Omental fat pad (tissue), 4 donors: ENCODE measurements around the gene TSC1. TPM values are rescaled to one million over a fixed set of nuclear protein-coding genes. Genes with fewer than 3 reads are reported as not detected.

Experiments used
- ATAC-seq: fragments of 150-250 bp; one replicate; pipeline ENCODE4 v1.9.1; 2016; ENCODE audit warnings: mild to moderate bottlenecking, moderate library complexity; ENCODE audit not compliant: low FRiP score
- DNase-seq: peaks from one replicate; pipeline ENCODE4 v3.0.0-alpha.2; 2019; ENCODE audit warnings: low spot score
- total RNA-seq, 4 donors: library from RNA; depleted of rRNA; stranded (reverse); fragments of >200 nt; gene quantifications; one replicate each; pipeline ENCODE4 v1.1.0, GENCODE V29; 2016
- TF ChIP-seq, protein P1 (sequence below), 3 donors: fragments of 450-650 bp; IDR thresholded peaks; one replicate each; pipeline ENCODE4 v1.5.1; 2016 to 2017; ENCODE audit warnings: antibody characterized with exemption in 3 of 3, mild to moderate bottlenecking in 3 of 3, moderate library complexity in 2 of 3

The TSC1 gene
- total RNA-seq, 4 donors from 2014 or later = 40.7 to 68.4 (median 46.5) TPM

DNA sequence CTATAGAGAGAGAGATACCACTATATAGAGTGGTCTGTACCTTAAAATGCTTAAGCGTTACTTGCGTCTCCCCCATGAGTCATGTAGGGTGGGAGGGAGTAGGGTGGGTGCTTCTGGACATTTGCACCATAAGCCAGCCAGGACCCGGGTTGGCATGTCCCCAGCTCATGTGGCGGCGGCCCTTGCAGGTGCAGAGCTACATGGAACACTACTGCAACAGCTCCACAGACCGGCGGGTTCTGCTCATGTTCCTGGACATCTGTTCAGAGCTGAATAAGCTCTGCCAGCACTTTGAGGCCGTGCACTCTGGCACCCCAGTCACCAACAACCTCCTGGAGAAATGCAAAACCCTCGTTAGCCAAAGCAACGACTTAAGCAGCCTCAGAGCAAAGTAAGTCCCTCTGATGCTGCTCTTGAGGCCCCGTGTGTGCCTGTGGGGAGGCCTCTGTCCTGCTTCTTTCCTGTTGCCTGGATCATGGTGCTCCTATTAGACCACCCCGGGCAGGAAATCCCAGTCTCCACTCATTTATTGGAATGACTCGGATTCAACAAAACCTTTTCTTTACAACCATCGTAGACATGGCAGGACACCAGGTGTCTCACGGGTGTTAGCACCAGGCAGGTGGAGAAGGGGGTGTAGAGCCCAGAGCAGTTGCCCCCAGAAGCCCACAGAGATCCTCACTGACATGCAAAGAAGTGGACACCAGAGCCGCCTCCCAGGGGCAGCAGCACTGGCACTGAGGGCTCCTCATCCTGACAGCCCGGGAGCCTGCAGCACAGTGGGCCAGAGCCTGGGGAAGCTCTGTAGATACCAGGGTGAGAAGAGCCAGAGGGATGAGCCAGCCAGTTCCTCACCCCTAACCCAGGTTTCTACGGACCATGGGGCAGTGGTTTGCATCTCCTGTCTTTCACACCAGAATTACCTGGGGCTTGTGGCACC lies 57.0 kb downstream of the TSC1 start:
- no peak for DNase-seq
- TF ChIP-seq, protein P1, sequence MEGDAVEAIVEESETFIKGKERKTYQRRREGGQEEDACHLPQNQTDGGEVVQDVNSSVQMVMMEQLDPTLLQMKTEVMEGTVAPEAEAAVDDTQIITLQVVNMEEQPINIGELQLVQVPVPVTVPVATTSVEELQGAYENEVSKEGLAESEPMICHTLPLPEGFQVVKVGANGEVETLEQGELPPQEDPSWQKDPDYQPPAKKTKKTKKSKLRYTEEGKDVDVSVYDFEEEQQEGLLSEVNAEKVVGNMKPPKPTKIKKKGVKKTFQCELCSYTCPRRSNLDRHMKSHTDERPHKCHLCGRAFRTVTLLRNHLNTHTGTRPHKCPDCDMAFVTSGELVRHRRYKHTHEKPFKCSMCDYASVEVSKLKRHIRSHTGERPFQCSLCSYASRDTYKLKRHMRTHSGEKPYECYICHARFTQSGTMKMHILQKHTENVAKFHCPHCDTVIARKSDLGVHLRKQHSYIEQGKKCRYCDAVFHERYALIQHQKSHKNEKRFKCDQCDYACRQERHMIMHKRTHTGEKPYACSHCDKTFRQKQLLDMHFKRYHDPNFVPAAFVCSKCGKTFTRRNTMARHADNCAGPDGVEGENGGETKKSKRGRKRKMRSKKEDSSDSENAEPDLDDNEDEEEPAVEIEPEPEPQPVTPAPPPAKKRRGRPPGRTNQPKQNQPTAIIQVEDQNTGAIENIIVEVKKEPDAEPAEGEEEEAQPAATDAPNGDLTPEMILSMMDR (IDR thresholded peaks at IDR 0.05) = no peak
- no peak for ATAC-seq

DNA sequence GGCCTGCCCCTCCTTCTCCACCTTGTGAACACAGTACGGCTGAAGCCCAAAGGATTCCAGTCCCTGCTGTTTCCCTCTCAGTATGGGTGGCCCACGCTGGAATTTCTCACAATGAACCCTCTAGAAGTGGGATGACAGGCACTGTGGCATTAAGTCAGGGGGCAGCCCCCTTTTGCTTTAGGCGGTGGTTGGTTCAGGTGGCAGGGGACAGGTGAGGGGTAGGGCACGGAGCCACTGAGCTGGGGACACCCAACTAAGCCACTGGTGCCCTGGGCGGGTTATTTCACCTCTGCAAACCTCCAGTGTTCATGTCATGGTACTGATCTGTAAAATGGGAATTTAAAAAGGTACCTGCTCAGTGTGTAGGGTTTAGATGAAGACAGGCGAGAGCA lies 58.1 kb downstream of the TSC1 start:
- ATAC-seq = no peak
- no peak for DNase-seq
- TF ChIP-seq, protein P1 (IDR thresholded peaks at IDR 0.05) = no peak

DNA sequence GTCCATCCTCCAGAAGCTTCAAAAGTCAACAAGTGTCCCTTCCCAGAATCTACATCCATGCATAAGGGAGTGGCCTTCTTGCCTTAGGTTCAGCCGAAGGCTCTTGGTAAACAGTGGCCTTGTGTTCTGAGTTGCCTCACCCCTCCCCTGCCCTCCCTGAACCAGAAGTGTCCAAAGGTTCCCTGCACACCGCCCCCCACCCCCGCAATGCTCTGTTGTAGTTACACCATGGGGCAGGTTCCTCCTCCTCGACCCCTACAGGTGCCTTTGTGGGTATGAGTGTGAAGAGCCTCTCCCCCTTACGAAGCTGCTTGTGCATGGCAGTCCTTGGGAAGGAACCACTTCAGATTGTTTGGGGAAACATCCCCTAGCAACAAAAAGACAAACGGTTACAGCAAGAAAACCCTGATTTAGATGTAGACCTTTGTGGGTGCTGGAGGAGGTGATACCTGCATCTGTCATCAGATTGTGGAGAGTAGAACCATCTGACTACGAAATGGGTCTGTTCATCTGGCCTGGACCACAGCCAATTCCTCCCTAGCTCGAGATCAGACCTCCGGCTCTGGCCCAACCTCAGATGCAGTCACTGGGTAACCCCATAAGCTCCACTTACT lies 58.6 kb downstream of the TSC1 start:
- ATAC-seq (no peak), DNase-seq (no peak)
- TF ChIP-seq, protein P1 (IDR thresholded peaks at IDR 0.05) = no peak

DNA sequence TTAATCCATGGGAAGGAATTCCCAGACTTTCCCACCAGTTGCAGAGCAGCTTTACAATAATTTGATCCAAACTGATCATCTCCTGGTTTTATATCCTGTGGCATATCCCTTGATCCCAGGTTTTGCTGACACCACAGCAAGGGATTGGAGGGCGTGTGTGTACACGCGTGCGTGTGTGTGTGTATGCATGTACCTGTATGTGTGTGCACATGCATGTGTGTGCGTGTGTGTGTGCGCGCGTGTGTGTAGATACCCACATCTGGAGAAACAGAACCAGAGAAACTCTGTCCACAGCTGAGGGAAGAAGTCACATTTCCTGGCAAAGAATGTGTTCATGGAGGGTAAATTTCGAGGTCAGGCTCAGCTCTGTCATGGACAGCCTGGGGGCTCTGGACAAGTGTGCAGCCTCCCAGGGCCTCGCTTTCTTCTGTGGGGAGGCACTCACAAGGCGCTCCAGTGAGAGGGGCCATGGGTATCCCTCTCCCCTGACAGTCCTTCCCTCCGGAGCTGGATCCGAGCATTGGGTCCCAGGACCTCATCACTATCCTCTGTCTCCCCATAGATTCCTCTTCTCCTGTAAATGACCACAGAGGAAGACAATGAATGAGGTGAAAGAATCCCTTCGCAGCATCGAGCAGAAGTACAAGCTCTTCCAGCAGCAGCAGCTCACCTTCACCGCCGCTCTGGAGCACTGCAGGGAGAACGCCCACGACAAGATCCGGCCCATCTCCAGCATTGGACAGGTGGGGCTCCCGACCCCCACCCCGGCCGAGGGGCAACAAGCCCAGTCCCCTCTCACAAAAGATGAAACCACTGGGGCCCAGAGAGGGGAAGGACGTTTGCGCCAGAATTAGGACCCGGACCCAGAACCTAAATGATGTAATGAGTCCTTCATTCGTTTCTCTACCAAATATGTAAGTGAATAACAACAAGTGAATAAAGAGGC lies 60.8 kb downstream of the TSC1 start:
- ATAC-seq (no peak), DNase-seq (no peak)
- TF ChIP-seq, protein P1 (IDR thresholded peaks at IDR 0.05) = no peak

DNA sequence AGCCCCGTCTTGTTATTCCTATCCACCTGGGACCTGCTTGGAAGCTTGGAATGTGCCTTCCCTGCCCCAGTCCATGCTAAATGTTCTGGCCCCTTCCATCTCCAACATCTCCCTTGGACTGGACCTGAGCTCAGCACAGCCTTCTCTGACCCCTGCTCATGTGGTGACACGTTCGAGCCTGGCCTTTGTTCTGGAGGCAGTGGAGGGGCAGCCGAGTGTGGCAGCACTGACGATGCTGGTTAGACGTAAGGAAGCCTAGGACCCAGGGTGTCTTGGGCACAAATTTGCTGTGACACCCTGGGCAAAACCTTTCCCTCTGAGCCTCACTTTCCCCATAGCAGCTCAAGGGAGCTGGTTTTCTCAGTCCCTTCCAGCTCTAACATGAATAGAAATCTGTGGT lies 61.8 kb downstream of the TSC1 start:
- ATAC-seq = no peak
- DNase-seq = no peak
- TF ChIP-seq, protein P1 (IDR thresholded peaks at IDR 0.05) = no peak

DNA sequence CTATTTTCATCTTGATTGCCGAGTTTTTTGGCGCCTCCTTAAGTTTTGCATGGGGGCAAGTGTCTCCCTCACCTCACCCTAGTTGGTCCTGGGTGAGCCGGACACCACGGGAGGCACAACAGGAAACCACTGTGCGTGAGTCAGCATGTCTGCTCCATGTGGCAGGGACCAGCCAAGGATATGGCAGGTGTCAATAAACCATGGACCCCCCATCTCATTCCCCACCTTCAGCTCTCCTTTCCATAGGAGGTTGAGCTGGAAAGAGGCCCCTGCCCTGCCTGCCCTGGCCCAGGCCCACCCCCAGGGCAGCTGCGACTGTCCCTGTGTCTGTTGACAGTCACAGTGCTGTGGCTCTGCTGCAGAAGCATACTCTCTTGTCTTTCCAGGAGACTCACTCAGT lies 62.6 kb downstream of the TSC1 start:
- no peak for DNase-seq
- TF ChIP-seq, protein P1 (IDR thresholded peaks at IDR 0.05) = no peak
- no peak for ATAC-seq
